Stimulated activated naive CD4-positive, alpha-beta T cell (primary cell): ENCODE data around the gene CLEC16A.

Experiments used
- DNase-seq, 6 experiments: peaks; one replicate each; lab custom pipeline; 2025; lab: John Stamatoyannopoulos, UW

The CLEC16A gene

DNA sequence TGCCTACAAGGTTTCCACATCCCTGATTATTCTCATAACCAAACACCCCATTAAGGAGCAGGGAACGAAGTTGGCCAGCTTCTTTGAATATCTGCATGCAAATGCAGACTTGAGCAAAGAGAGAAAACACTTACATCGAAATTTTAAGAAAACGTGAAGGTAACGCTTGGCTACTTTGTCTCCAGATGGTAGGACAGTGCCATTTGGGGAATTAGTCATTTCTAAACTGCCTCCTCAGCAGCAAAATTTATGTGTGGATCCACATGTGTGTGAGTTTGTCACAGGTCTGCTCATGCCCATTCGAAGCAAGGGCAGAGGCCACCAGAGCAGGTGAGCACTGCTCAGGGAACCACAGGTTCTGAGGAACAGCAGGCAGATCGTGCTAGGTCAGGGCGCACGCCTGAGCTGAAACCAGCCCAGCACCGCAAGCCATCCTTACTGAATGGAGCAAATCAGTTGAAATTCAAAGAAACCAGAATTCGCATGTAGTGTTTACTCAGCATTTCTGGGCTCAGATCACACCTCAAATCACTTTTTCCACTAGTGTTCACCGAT, 231.5 kb downstream of the CLEC16A start:
- DNase-seq: no peak

DNA sequence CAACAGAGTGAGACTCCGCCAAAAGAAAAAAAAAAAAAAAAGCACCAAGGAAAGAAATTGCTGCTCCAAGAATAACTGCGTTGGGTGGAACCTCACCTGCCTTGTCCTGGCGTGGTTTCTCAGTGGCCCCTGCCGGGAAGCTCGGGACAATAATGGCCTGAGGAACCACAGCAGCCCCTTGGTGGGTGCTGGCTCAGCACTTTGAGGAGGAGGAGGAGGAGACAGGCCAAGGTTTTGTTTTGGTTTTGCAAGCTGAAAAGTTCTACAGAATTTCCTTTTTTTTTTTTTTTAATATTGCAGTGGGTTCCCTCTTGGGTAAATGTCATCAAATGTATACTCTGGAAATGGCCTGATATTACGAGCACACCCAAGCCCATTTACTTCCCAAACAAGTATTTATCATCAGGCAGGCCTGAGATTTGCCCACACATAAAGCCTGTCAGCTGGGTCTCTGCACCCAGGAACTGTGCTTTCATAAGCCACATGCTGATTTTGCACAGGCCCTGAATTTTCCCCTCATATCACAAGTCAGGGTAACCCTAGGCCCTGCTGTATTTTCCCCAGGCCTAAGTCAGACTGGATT, 233.3 kb downstream of the CLEC16A start:
- DNase-seq: no peak

DNA sequence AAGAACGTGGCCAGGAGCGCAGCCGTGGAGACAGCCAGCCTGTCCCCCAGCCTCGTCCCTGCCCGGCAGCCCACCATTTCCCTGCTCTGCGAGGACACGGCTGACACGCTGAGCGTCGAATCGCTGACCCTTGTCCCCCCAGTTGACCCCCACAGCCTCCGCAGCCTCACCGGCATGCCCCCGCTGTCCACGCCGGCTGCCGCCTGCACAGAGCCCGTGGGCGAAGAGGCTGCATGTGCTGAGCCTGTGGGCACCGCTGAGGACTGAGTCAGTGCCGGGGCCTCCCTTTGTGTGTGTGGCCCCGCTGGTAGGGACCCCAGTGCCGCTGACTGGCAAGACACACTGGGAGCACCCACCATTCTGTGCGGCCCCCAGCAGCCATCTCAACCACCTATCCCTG, 234.1 kb downstream of the CLEC16A start:
- no peak for DNase-seq

DNA sequence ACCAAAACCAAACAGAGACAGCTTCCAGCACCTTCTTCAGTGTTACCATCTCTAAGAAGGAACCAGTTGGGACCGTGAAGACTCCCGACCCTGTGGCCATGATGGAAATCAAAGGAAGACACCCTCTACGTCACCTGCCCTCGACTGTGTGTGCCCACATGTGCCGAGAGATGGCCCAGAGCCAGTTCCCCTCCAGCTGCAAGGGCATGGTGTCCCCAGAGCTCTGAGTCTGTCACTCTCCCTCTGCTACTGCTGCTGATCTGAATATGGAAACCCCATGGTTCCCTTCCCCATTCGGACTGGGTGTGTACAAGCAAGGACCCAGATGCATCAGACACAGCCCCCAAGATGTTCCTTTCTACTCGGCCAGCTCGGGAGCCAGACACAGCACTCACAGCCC, 235.2 kb downstream of the CLEC16A start:
- DNase-seq: no peak

DNA sequence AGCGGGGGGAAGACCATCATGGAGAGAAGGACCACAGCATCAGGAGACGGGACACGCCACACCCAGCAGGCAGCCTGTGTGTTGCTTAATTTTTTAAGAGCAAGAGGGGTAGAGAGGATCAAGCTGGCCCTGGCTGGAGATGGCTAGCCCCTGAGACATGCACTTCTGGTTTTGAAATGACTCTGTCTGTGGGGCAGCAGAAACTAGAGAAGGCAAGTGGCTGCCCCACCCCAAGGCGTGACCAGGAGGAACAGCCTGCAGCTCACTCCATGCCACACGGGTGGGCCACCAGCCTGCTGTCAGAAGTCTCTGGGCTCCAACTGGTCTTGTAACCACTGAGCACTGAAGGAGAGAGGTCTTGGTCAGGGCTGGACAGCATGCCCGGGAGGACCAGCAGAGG, 236.1 kb downstream of the CLEC16A start:
- DNase-seq: no peak

DNA sequence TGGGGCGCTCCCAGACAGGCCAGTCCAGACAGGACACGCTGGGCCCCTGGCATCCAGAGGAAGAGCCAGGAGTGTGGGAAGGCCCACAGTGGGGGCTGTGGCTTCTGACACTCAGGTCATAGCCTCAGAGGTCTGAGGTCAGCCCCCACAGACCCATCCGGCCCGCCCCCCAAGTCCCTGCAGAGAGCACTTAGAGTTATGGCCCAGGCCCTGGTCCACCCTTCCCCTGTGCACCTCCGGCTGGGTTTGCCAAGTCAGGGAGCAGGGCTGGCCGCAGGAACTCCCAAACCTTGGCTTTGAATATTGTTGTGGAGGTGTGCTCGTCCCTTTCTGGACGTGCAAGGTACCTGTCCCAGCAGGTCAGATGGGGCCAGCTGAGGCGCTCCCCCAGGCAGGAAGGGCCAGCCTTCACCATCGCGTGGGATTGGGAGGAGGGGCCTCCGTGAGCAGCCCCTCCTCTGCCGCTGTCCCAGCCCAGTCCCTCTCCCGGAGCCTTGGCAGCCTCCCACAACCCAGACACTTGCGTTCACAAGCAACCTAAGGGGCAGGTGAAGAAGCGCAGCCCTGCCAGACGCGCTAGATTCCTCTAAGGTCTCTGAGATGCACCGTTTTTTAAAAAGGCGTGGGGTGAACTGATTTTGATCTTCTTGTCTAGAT, 237.0 kb downstream of the CLEC16A start:
- no peak for DNase-seq

DNA sequence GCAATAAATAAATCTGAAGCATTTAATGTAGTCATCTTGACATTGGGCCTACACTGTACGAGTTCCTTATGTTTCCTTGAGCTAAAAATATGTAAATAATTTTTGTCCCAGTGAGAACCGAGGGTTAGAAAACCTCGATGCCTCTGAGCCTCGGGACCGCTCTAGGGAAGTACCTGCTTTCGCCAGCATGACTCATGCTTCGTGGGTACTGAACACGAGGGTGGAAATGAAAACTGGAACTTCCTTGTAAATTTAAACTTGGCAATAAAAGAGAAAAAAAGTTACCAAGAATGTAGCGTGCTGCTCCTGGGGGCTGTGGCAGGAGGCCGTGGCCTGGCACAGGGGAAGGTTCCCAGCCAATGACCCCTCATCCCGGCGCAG, 237.5 kb downstream of the CLEC16A start:
- no peak for DNase-seq

DNA sequence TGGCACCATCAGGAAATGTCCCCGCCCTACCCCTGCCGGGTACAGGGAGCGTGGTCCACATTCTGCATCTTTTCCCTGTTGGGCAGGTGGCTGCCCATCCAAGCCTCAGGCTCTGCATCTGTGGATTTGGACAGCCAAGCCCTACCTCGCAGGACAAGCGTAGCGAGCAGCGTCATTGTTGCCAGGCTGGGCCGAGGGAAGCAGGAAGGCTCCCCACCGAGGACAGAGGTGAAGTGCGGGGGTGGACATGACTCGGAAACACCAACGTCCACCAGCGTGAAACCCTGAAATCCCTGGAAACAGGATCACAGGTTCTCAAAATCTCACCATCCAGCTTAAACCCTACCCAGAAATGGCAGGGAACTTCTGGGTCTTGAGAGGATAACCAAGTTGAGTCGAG, 238.0 kb downstream of the CLEC16A start:
- no peak for DNase-seq

DNA sequence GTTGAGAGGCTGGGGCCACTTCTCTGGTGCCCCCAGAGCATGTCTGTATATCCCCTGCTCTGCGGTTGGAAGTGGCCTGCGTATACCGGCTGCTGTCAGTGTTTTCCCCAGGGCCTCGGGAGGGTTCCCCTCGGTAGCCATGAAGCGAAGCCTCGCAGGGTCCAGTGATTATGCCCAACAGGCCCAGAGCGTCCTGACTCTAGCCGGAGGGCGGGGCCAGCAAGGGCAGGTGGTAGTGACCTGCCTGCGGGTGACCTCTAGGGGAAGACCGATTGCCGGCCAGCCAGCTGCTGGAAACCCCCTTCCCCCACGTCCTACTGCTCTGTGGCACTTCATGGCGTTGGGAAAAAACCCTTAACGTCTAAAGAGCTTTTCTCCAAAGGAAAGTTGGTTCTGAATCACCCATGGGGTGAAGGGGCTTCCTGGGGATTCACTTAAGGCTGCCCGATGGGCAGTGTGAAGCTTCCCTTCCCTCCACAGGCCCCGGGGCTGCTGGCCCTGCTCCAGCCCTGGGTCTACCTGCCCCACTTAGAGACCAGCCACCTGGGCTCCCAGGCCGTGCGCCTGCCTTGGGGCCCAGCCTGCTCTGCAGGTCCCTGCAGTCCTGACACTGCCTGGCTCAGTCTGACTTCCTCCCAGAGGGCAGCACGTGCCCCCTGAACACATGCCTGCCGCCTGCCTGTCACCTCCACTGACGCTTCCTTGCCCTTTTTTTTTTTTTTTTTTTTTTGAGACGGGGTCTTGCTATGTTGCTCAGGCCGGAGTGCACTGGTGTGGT, 238.9 kb downstream of the CLEC16A start:
- no peak for DNase-seq

DNA sequence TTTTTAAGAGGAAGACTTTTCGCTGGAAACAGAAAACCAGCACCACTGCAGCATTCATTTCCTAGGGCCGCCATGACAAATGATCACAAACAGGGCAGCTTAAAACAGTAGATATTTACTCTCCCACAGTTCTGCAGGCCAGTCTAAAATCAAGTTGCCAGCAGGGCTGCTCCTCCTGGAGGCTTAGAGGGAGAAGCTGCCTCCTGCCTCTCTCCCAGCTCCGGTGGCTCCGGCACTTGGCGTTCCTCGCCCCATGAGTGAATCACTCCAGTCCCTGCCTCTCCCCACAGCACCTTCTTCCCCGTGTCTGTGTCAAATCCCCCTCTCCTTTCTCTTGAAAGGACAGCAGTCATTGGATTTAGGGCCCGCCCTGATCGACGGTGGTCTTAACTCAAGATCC, 239.6 kb downstream of the CLEC16A start:
- DNase-seq: no peak

DNA sequence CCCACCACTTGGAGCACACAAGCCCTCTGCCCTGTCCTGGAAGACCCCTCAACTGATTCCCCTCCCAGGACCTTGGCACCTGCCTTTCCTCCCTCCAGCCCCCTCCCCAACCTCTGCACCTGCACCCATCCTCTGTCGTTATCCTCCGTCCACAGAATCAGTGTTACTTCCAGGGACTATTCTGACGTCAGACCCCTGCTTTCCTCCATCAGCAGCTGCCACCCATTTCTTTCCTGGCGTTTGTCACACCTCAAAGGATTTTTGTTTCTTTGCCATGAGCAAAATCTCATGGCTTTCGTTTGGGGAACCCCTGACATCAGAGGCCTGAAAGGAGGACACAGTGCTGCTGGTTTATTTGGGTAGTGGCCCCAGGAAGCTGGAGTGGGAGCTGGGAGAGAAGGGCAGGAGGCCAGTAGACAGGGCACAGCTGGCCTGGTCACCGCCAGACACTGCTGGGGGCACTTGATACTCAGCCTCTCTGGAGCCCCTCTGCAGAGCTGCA, 243.2 kb downstream of the CLEC16A start:
- no peak for DNase-seq

DNA sequence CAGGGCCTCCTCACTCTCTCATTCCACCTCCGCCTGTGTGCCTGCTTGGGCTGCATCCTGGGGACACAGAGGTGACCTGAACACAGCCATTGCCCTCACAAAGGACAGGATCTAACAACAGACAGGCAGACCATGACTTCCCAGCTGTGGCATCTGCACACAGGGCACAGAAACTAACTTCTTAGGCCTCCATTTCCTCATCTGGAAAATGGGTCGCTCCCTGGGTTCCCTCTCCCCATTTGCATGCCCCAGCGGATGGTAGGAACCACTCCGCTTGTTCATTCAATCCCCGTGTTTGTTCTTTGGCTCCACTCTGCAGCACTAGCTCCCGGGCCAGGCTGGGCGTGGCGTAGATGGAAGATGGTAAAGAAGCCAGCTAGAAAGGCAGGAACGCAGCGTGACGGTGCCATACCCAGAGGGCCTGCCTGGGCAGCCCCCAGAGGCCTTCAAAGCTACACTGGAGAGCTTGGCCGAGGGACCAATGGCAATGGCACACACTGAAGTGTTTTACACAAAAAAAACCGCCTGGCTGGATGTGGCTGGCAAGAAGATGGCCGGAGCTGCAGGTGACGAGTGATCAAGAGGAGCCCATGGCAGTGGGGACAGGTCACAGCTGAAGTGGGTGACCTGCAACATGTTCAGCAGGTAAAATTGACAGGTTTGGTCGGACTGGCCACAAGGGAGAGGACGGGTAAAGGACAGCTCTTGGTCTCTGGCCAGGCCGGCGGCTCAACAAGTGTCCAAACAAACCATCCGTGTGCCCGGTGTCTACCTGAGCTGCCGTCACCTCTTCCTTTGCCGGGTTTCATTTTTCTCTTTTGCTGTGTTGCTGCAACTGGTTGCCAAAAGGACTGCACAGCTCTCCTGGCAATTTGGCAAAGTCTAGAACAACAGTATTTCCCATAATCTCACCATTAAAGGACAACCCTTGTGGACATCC, 244.7 kb downstream of the CLEC16A start:
- no peak for DNase-seq

DNA sequence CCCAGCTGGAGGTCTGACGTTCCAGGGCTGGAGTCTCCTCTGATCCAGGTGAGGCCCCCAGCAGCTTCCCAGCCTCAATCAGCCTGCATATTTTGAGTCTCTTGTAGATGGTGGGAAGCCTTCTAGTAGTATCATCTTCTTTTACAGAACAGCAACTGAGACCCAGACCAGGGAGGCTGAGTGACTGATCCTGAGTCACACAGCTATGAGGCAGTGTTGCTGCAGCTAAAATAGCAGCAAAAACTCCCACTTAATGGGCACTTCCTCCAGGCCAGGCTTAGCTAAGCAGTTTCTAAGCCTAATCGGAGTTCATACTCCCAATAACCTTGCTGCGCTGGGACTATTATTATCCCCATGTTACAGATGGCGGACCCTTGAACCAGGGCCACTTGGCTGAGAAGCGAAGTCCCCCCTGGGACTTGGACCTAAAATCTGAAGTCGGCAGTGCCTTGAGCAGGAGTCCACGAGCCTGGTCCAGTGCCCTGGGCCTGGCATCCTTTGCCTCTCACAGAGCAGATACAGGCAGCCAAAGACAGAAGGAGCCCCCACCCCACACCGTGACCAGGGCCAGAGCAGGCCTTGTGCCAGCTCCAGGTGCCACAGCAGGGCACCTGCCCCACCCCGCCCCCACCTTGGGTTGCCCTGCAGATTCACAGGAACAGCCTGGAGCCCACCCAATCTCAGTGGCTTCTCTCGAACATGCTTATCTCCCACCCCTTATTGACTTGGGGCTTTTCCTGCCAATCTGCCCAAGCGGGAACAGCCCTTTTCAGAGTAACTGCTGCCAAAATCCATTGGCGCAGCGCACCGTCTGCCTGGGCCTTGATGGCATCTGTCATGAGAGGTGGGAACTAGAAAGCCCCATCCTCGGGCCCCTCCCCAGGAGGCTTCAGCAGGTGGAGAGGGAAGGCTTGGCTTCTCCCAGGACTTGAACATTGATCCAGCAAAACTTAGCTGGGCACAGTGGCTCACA, 246.5 kb downstream of the CLEC16A start:
- DNase-seq: no peak

DNA sequence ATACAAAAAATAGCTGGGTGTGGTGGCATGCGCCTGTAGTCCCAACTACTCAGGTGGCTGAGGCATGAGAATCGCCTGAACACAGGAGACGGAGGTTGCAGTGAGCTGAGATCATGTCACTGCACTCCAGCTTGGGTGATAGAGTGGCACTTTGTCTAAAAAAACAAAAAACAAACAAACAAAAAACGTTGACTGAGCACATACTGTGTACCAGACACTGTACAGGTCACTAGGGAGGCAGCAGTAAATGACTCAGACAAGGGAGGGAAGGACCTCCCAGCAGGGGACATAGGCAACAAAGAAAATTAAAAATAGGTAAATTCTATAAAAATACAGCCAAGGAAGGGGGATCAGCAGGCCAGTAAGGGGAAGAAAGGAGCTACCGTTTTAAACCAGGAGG, 247.3 kb downstream of the CLEC16A start:
- DNase-seq: no peak

DNA sequence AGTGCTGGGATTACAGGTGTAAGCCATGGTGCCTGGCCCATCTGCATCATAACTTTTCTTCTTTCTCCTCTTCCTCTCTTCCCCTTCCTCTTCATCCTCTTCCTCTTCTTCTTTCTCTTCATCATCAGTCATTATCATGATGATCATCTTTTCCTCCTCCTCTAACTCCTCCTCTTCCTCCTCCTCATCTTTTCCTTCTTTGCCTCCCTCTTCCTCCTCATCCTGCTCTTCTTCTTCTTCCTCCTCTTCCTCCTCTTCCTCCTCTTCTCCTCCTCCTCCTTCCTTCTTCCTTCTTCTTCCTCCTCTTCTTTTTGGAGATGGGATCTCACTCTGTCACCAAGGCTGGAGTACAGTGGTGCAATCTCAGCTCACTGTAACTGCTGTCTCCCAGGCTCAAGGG, 249.1 kb downstream of the CLEC16A start:
- no peak for DNase-seq

DNA sequence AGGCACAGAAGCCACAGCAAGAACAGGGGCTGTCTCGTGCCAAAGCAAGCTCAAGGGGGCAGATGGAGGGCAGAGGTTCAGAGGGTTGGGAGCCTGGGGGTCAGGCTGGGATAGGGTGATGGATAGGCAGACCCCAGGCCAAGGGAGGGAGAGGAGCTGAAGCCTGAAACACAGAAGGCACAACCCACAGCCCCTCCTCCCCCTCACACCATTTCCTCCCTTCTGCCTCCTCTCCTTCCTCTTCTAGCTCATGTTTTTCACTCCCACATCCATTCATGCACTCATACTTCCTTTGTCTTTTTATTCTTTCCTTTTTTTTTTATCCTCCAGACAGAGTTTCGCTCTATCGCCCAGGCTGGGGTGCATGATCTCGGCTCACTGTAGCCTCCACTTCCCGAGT, 250.5 kb downstream of the CLEC16A start:
- no peak for DNase-seq

DNA sequence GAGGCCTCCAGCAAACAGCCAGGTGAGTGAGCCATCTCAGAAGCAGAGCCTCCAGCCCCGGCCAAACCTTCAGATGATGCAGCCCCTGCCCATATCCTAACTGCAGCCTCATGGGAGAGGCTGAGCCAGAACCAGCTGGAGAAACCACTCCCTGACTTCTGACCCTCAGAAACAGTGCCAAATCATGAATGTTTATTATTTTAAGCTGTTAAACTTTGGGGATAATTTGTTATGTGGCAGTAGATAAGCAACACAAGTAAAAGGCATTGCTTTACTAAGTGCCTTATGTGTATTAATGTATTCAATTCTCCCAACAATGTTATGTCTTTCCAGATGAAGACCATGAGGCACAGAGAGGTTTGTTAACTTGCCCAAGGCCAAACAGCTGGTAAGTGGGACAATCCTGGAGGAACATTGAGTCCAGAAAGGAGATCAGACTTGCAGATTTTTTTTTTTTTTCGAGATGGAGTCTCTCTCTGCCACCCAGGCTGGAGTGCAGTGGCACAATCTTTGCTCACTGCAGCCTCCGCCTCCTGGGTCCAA, 252.0 kb downstream of the CLEC16A start:
- DNase-seq: no peak

DNA sequence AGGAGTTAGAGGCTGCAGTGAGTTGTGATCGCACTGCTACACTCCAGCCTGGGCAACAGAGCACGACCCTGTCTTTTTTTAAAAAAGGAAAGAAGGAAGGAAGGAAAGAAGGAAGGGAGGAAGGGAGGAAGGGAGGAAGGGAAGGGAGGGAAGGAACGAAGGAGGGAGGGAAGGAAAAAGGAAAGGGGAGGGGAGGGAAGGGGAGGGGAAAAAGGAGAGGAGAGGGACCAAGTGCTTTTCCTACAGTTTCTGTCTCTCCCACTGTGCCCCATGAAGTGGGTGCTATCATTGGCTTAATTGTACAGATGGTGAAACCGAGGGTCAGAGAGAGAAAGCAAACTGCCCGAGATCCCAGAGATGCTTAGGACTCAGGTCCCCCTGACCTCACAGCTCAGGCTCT, 254.0 kb downstream of the CLEC16A start:
- no peak for DNase-seq

DNA sequence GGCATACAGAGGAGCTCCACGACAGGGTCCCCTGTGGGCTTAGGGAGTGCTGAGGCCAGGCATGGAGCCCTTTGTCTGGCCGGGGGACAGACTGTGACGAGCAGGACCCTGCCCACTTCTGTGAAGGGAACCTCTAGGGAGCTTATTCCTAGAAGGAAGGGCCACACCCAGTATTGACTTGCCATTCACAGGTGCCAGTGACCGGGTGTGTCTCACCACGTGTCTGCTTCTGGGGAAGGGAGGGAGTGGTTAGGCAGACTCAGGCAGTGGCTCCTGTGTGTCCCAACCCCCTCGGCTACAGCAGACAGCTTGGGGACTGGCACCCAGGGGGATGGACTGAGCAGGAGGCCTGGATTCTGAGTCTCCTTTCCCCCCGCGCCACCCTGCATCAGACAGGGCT, 254.5 kb downstream of the CLEC16A start:
- no peak for DNase-seq

DNA sequence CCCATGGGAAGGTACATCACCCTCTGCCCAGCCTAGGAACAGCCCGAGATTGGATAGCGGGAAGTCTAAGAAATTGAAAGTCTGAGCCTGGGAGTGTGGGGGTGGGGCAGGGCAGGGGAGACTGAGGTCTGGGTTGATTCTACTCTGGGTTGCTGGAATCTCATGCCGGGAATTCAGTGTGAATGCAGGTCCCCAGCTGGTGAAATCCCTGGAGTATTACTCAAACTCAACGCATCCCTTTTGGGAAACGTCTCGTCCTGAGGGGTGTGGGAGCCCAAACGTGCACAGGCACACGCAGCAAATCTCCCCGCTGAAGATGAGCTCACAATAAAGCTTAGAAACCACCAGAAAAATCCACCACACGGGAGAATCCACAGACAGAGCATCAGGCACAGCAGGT, 256.2 kb downstream of the CLEC16A start:
- DNase-seq: no peak
